ENCODE measurements around the gene ZFR2.
"Not testable (repeated sequence)": the region's sequence is repeated elsewhere in the genome, so short reads cannot be mapped to it uniquely, and the experiment has no call there.

The ZFR2 gene

GRCh38 chr19:3836887-3837286, 32.0 kb downstream of the ZFR2 start:
- DNase-seq (ENCODE audit: low spot score): no peak

- no peak for DNase-seq (ENCODE audit: low spot score)
These were observed 33.8 kb downstream of the ZFR2 start for GRCh38 chr19:3835055-3835435.

- DNase-seq (ENCODE audit: low spot score): no peak
These were observed 34.3 kb downstream of the ZFR2 start for GRCh38 chr19:3834349-3835054.

GRCh38 chr19:3833578-3834348, 35.1 kb downstream of the ZFR2 start:
- no peak for DNase-seq (ENCODE audit: low spot score)

GRCh38 chr19:3832001-3832400, 36.8 kb downstream of the ZFR2 start:
- no peak for DNase-seq (ENCODE audit: low spot score)

GRCh38 chr19:3831601-3832000, 37.2 kb downstream of the ZFR2 start:
- no peak for DNase-seq (ENCODE audit: low spot score)

- DNase-seq (ENCODE audit: low spot score): no peak
These were observed 37.9 kb downstream of the ZFR2 start for GRCh38 chr19:3830621-3831589.

GRCh38 chr19:3827306-3827705, 41.5 kb downstream of the ZFR2 start:
- DNase-seq (ENCODE audit: low spot score): no peak

- no peak for DNase-seq (ENCODE audit: low spot score)
These were observed 42.7 kb downstream of the ZFR2 start for GRCh38 chr19:3826163-3826562.

- no peak for DNase-seq (ENCODE audit: low spot score)
These were observed 43.4 kb downstream of the ZFR2 start for GRCh38 chr19:3825286-3825956.

GRCh38 chr19:3823350-3823713, 45.5 kb downstream of the ZFR2 start:
- DNase-seq (ENCODE audit: low spot score): no peak

GRCh38 chr19:3822683-3823349, 46.0 kb downstream of the ZFR2 start:
- DNase-seq (ENCODE audit: low spot score): no peak

- DNase-seq (ENCODE audit: low spot score): peak; percentile 51
These were observed 46.9 kb downstream of the ZFR2 start for GRCh38 chr19:3821857-3822364.

GRCh38 chr19:3821156-3821555, 47.7 kb downstream of the ZFR2 start:
- peak; percentile 25 for DNase-seq (ENCODE audit: low spot score)

- DNase-seq (ENCODE audit: low spot score): no peak
These were observed 48.8 kb downstream of the ZFR2 start for GRCh38 chr19:3819989-3820388.

- DNase-seq (ENCODE audit: low spot score): no peak
These were observed 49.9 kb downstream of the ZFR2 start for GRCh38 chr19:3818918-3819317.

GRCh38 chr19:3818466-3818865, 50.4 kb downstream of the ZFR2 start:
- no peak for DNase-seq (ENCODE audit: low spot score)

GRCh38 chr19:3817761-3818160, 51.1 kb downstream of the ZFR2 start:
- DNase-seq (ENCODE audit: low spot score): no peak

GRCh38 chr19:3816566-3817218, 52.1 kb downstream of the ZFR2 start:
- no peak for DNase-seq (ENCODE audit: low spot score)

- DNase-seq (ENCODE audit: low spot score): not testable (repeated sequence)
These were observed 52.7 kb downstream of the ZFR2 start for GRCh38 chr19:3816148-3816547.

- no peak for DNase-seq (ENCODE audit: low spot score)
These were observed 54.2 kb downstream of the ZFR2 start for GRCh38 chr19:3814648-3815047.

Measured in COLO829 (cell line).